GM19240 (cell line): ENCODE data around the gene CASR.

Source experiments
- DNase-seq: peaks from one replicate; pipeline ENCODE4 v3.0.0; 2011; ENCODE audit warnings: low spot score; ENCODE audit not compliant: insufficient read length

The CASR gene

GRCh38 chr3:122305818-122306621 is 122.6 kb downstream of the CASR start:
- no peak for DNase-seq

GRCh38 chr3:122306622-122306953 is 123.1 kb downstream of the CASR start:
- DNase-seq = no peak

GRCh38 chr3:122307094-122307687 is 123.7 kb downstream of the CASR start:
- DNase-seq = no peak

- DNase-seq = no peak
Measured at GRCh38 chr3:122307976-122308375, 124.5 kb downstream of the CASR start.

GRCh38 chr3:122310361-122310760 is 126.9 kb downstream of the CASR start:
- DNase-seq = no peak

GRCh38 chr3:122312826-122313225 is 129.4 kb downstream of the CASR start:
- DNase-seq = no peak

GRCh38 chr3:122313281-122313680 is 129.8 kb downstream of the CASR start:
- no peak for DNase-seq

GRCh38 chr3:122314228-122314876 is 130.9 kb downstream of the CASR start:
- DNase-seq = no peak

- no peak for DNase-seq
Measured at GRCh38 chr3:122315619-122316018, 132.2 kb downstream of the CASR start.

- no peak for DNase-seq
Measured at GRCh38 chr3:122316368-122316767, 132.9 kb downstream of the CASR start.

GRCh38 chr3:122318620-122319019 is 135.2 kb downstream of the CASR start:
- DNase-seq = no peak

- no peak for DNase-seq
Measured at GRCh38 chr3:122322095-122323075, 138.9 kb downstream of the CASR start.

- DNase-seq = no peak
Measured at GRCh38 chr3:122324871-122325323, 141.4 kb downstream of the CASR start, which contains the start of gene CSTA. CSTA (plus strand) TSS chr3:122325248; CDS start chr3:122325293, 45 bp downstream.

GRCh38 chr3:122325769-122326168 is 142.3 kb downstream of the CASR start:
- DNase-seq = no peak

- no peak for DNase-seq
Measured at GRCh38 chr3:122331886-122332285, 148.4 kb downstream of the CASR start.

GRCh38 chr3:122332551-122332950 is 149.1 kb downstream of the CASR start:
- DNase-seq = no peak
